HG03521 (cell line): Measurements from ENCODE around the gene NECAB2.

Source experiments
- ATAC-seq: cut with Tn5 transposase; IDR thresholded peaks from one replicate; pipeline ENCODE4 v1.9.1; 2021; ENCODE audit warnings: mild to moderate bottlenecking, moderate library complexity; ENCODE audit not compliant: unreplicated experiment

Gene NECAB2

GRCh38 chr16:83981799-83982198 lies 13.8 kb downstream of the NECAB2 start:
- no peak for ATAC-seq

GRCh38 chr16:83983491-83983890 lies 15.4 kb downstream of the NECAB2 start:
- ATAC-seq, result no peak

- no peak for ATAC-seq
Observed at GRCh38 chr16:83989300-83989699, 21.3 kb downstream of the NECAB2 start.

- ATAC-seq, result no peak
Observed at GRCh38 chr16:83990492-83990891, 22.4 kb downstream of the NECAB2 start.

- no peak for ATAC-seq
Observed at GRCh38 chr16:83992624-83993023, 24.6 kb downstream of the NECAB2 start.

- ATAC-seq, result no peak
Observed at GRCh38 chr16:83994087-83994486, 26.0 kb downstream of the NECAB2 start.

- ATAC-seq, result no peak
Observed at GRCh38 chr16:83994703-83995102, 26.7 kb downstream of the NECAB2 start.

- no peak for ATAC-seq
Observed at GRCh38 chr16:83995754-83996153, 27.7 kb downstream of the NECAB2 start.

- no peak for ATAC-seq
Observed at GRCh38 chr16:83996481-83997252, 28.6 kb downstream of the NECAB2 start.

GRCh38 chr16:83998091-83998490 lies 30.0 kb downstream of the NECAB2 start:
- no peak for ATAC-seq

GRCh38 chr16:84000989-84001642 lies 33.1 kb downstream of the NECAB2 start:
- no peak for ATAC-seq

- ATAC-seq, result no peak
Observed at GRCh38 chr16:84001726-84002125, 33.7 kb downstream of the NECAB2 start.

GRCh38 chr16:84003038-84003437 lies 35.0 kb downstream of the NECAB2 start:
- no peak for ATAC-seq

- no peak for ATAC-seq
Observed at GRCh38 chr16:84004442-84004841, 36.4 kb downstream of the NECAB2 start.

GRCh38 chr16:84005391-84005790 lies 37.3 kb downstream of the NECAB2 start:
- no peak for ATAC-seq

GRCh38 chr16:84007520-84007919 lies 39.5 kb downstream of the NECAB2 start:
- ATAC-seq, result no peak

GRCh38 chr16:84007965-84008364 lies 39.9 kb downstream of the NECAB2 start:
- no peak for ATAC-seq

GRCh38 chr16:84009282-84009681 lies 41.2 kb downstream of the NECAB2 start:
- ATAC-seq, result no peak

- peak; percentile 69 for ATAC-seq
Observed at GRCh38 chr16:84013787-84014569, 45.9 kb downstream of the NECAB2 start.

GRCh38 chr16:84014570-84015327 lies 46.7 kb downstream of the NECAB2 start:
- ATAC-seq, result no peak

GRCh38 chr16:84015399-84015798 lies 47.4 kb downstream of the NECAB2 start:
- ATAC-seq, result no peak
